Activated T-helper 1 cell treated with anti-CD3 and anti-CD28 coated beads, Interleukin-12 subunit alpha, Interleukin-12 subunit beta, Interleukin-2, Interleukin-4 antibody, amounts not matched to agents 30 ng/mL and 10 ng/mL and 1 ng/mL, durations not matched to agents 14 hours and 24 hours and 36 hours (primary cell): ENCODE results near the gene NDFIP2. TPM values are rescaled to one million over a fixed set of nuclear protein-coding genes. Genes with fewer than 3 reads are reported as not detected.
"Not testable (repeated sequence)": the region's sequence is repeated elsewhere in the genome, so short reads cannot be mapped to it uniquely, and the experiment has no call there.

Experiments
- DNase-seq: peaks from one replicate; pipeline ENCODE4 v3.0.0; 2021; ENCODE audit warnings: low spot score
- H3K27ac Mint-ChIP-seq: one replicate; pipeline ENCODE4 v1.8.0; 2021; ENCODE audit warnings: mild to moderate bottlenecking, mixed read lengths
- H3K27me3 Mint-ChIP-seq: one replicate; pipeline ENCODE4 v1.8.0; 2022; ENCODE audit warnings: mild to moderate bottlenecking, moderate library complexity, mixed read lengths; ENCODE audit not compliant: insufficient read depth
- H3K36me3 Mint-ChIP-seq: one replicate; pipeline ENCODE4 v1.8.0; 2021; ENCODE audit warnings: low read depth, mixed read lengths
- H3K4me1 Mint-ChIP-seq: one replicate; pipeline ENCODE4 v1.8.0; 2021; ENCODE audit warnings: low read depth, mixed read lengths
- H3K4me3 Mint-ChIP-seq: one replicate; pipeline ENCODE4 v1.8.0; 2021; ENCODE audit warnings: mild to moderate bottlenecking, moderate library complexity, mixed read lengths
- H3K9me3 Mint-ChIP-seq: one replicate; pipeline ENCODE4 v1.8.0; 2021; ENCODE audit warnings: mixed read lengths
- intact Hi-C: fragments of 100-400 bp; cut with micrococcal nuclease; formaldehyde crosslinking; loops from one replicate; pipeline ENCODE4 v1.15.1; 2024
- total RNA-seq: library from RNA; stranded (reverse); gene quantifications from 2 replicates; pipeline ENCODE4 v1.2.3, GENCODE V29; 2022

The NDFIP2 gene
- total RNA-seq, 1 donor from 2014 or later = 250 TPM

- DNase-seq, intact Hi-C loops, H3K4me3 Mint-ChIP-seq, H3K27ac Mint-ChIP-seq, H3K9me3 Mint-ChIP-seq, H3K4me1 Mint-ChIP-seq, H3K27me3 Mint-ChIP-seq, H3K36me3 Mint-ChIP-seq: not testable (repeated sequence)
Measured at GRCh38 chr13:79600146-79600545, 119.2 kb downstream of the NDFIP2 start.

GRCh38 chr13:79602936-79603335 lies 122.0 kb downstream of the NDFIP2 start:
- Mint-ChIP-seq H3K27ac (no peak overlapping the region), H3K36me3 (no peaks in the 10 kb centered on the region), H3K27me3 (no peaks in the 10 kb centered on the region), H3K4me3 (no peak overlapping the region), H3K9me3 (no peaks in the 10 kb centered on the region), H3K4me1 (no peaks in the 10 kb centered on the region)
- no peak for DNase-seq
- intact Hi-C loops = no loop called here

GRCh38 chr13:79604752-79605151 lies 123.8 kb downstream of the NDFIP2 start:
- H3K36me3 Mint-ChIP-seq = no peaks in the 10 kb centered on the region
- H3K4me1 Mint-ChIP-seq = no peaks in the 10 kb centered on the region
- H3K27ac Mint-ChIP-seq = no peak overlapping the region
- H3K27me3 Mint-ChIP-seq = peaks cover 3% of the 10 kb centered on the region
- intact Hi-C loops = no loop called here
- DNase-seq = no peak
- no peaks in the 10 kb centered on the region for H3K9me3 Mint-ChIP-seq
- no peak overlapping the region for H3K4me3 Mint-ChIP-seq

Other genes starting within 250 kb of the NDFIP2 start
- gene RBM26, start 74.9 kb upstream of the NDFIP2 start, total RNA-seq = 99.3 and 107 TPM in 2 replicates